Measurements from ENCODE around the gene CAMK2B.
A peak's percentile ranks its signal among the peaks of the same experiment; 100 is the strongest.

Gene CAMK2B

GRCh38 chr7:44274623-44274975 lies 50.8 kb downstream of the CAMK2B start:
- DNase-seq (ENCODE audit: low spot score): no peak

DNA sequence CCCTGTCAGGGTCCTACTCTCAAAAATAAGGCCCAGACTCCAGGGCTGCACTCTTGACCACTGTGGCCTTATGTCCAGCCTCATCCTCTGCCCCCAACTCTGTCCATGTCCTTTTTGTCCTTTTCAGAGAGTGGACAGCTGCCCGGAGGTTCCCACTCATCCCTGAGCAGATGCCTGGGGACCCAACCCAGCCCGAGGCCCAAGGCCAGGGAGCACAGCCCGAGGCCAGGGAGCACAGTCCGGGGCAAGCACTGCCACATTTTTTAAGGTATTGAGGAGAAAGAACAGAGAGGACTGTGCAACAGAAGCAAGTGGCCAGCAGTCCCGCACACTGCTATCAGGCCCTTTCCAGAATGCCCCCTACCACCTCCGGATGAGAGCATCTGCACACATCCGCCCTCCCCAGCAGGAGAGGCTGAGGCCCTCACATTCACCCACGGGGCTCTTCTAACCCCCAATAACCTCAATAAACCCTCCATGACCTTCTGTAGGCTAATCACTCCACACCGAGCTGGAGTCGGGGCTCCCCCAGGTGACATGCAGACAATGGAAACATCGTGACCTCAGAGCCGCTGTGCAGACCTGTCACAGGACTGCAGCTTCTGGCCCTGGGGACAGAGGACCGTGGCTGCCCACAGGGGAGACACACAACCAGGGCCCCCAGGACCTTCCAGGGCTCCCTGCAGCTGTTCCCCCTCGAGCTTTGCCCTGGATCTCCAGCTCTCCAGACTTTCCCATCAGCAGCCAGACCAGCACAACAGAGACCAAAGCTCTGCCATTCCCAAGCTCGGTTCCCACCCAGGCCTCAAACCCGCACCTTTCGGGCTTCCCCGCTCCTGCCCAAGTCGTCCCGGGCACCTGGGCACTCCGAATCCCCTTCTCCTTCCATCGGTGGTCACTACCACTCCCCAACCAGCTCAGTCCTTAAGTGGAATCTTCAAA lies 51.4 kb downstream of the CAMK2B start:
- no peak for DNase-seq (ENCODE audit: low spot score)

- no peak for DNase-seq (ENCODE audit: low spot score)
These were observed 52.4 kb downstream of the CAMK2B start for GRCh38 chr7:44272981-44273380.

DNA sequence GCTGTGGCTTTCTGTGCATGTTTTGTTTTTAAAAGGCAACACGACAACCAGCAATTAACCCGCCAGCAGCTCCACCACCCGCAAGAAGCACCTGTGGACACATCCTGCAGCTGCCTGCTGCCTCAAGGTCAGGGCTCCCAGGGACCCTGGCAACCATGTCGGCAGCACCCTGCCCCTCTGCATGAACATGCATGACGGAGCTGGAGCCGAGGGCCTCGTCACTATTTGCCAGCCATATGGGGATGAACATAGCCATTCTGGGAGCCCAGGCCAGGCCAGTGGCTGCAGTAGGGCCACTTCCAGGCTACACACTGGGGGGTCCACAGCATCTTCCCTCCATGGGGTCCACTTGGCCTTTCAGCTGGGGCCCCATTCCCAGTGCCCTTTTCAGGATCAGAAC lies 52.9 kb downstream of the CAMK2B start:
- DNase-seq (ENCODE audit: low spot score): no peak

DNA sequence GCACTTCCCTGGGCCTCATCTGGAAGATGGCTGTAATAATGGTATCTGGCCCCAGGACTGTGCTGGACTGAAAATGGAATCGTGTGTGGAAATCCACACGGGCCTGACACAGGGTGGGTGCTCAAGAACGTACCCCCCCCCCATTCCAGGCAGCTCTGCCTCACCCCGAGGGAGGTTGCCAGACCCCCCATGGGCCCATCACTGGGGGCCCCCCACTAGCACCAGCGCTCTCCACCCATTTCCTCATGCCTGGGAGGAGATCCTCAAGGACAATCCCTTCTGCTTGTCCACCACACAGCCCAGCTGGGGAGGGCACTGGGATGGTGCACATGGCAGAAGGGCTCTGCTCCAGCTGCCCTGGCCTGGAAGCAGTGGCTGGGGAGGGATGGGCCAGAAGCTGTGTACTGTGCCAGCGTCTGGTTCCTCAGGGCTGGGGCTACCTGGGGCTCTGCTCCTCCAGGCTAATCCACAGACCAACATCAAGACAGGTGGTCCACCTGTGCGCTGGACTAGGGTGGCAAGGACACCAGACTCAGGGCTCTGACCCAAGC lies 55.4 kb downstream of the CAMK2B start:
- no peak for DNase-seq (ENCODE audit: low spot score)

GRCh38 chr7:44269417-44269816 lies 56.0 kb downstream of the CAMK2B start:
- no peak for DNase-seq (ENCODE audit: low spot score)

- DNase-seq (ENCODE audit: low spot score): no peak
These were observed 56.7 kb downstream of the CAMK2B start for GRCh38 chr7:44268671-44269070.

DNA sequence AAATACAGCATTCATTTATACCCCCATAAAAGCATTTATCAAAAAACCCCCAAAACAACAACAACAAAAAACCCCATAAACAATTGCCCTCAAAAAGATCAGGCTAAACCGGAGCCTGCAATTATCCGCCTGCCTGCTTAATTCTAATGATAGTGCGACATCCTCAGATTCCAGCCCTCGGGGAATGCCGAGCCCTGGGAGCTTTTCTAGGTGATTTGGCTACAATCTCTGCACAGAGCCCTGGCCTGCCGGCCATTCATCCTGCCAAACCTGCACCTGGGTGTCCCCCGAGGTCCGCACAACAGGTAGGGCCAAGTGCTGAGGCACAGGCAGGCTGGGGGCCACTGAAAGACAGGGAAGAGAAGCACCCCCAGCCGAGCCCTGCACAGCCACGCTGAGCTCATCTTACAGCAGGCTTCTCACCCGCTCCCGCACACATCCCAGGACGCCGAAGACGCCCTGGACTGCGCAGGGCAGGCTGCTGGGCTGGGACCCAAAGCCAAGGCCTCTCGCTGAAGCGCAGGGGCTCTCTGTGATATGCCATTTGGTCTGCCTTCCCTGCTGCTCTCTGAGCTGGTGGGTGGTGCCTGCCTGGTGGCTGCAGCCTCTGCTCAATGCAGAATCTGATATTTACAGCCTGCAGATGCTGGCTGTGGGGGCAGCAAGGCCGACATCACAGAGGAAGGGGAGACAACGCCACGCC lies 57.5 kb downstream of the CAMK2B start:
- DNase-seq (ENCODE audit: low spot score): no peak

DNA sequence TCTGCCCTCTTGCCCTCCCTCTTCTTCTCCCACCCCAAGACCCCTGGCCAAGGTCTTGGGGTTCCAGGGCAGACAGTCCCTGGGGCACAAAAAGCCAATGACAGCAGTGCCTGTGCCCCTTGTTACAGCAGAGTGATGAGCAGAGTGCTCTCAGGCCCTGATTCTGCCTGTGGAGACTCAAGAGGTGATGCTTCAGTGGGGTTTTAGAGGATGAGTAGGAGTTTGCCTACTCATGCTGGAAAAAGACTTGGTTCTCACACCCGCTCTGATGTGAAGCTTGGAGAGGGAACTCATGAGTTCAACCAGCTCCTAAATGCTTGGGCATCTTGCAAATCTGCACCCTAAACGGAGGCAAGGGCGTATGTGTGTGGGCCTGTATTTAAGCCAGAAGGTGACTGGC lies 58.2 kb downstream of the CAMK2B start:
- DNase-seq (ENCODE audit: low spot score): no peak

DNA sequence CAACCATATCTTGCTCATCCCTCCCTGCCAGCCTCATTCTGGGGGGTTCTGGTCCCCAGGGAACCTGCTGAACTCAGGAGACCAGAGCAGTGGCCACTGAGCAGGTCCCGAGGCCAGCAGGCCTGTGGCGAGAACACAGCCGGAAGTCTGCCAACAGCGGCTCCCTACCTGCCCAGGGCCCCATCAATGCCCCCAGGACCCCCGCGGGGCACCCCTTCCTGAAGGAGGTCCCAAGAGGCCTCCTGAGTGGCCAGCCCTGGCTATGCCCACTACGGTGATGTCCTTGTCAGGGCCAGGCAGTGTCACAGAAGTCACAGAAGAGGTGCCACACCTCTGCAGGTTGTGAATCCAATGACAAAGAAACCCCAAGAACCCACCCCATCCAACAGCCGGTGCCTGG lies 58.9 kb downstream of the CAMK2B start:
- DNase-seq (ENCODE audit: low spot score): no peak

GRCh38 chr7:44265728-44266127 lies 59.7 kb downstream of the CAMK2B start:
- DNase-seq (ENCODE audit: low spot score): no peak

- DNase-seq (ENCODE audit: low spot score): no peak
These were observed 61.0 kb downstream of the CAMK2B start for GRCh38 chr7:44264221-44264931.

- DNase-seq (ENCODE audit: low spot score): no peak
These were observed 61.9 kb downstream of the CAMK2B start for GRCh38 chr7:44263326-44264082.

GRCh38 chr7:44262031-44262430 lies 63.4 kb downstream of the CAMK2B start:
- DNase-seq (ENCODE audit: low spot score): no peak

- no peak for DNase-seq (ENCODE audit: low spot score)
These were observed 64.2 kb downstream of the CAMK2B start for GRCh38 chr7:44261240-44261639.

DNA sequence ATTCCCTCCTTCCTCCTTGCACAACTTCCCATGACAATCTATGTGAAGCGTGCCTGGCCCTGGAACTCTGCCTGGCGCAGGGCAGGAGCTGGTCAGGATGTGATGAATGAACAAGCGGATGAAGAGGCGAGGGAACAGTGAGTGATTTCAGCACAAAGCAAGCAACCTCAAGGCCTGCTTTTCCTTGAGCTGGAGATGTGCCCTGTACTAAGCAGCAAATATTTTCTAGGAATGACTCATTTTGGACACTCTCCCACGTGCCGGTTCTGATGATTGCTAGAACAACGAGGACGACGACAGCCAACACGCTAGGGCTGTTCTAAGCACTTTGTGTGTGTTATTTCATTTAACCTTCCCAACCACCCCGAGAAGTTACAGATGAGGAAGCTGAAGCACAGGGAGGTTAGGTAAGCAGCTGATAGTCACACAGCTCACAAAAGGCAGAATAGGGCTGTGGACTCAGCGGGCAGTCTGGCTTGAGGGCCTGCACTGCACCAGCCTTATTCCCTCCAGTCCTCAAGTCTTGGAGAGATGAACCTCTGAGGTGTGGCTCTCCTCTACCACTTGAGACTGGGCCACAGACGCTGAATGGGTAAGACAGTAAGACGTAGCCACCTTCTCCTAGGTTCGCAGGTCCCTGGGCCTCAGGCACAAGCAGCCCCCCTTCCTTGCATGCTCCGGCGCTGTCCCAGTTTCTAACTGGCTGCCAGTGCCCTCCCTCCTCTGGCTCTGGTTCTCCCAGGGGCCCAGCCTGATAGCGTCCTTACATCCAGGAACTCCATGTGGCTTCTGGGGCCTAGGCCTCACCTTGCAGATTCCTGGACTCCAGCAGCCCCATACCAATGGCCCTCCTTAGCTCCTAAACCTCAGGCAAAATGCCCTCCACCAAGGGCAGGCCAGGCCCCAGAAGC lies 65.6 kb downstream of the CAMK2B start:
- no peak for DNase-seq (ENCODE audit: low spot score)

DNA sequence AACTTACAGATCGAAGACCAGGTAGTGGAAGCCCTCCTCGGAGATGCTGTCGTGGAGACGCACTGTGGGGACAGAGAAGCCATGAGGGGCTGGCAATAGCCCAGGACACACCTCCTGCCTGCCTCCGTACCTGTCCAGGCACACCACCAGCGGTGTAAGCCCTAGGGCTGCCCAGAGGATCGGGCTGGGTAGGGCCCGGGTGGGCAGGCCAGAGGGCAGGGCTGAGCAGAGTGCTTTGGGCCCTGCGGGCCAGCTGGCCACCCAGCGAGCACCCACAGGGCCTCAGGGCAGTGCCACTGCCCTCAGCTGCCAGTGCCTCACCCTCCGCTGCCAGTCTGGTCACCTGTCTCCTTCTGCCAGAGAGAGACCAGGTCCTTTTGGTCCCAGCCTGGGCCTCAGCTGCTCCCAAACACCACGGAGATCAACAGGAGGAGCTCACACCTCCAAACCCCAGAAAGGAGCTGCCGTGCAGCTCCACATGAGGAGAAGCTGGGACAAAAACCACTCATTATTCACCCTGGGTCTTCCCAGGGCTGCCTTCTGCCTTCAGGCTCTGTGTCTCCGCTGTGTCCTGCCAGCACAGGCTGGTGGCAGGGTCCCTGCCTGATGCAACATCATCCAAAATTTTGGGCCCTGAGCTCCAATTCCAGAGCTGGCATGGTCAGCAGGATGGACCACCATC lies 66.4 kb downstream of the CAMK2B start:
- no peak for DNase-seq (ENCODE audit: low spot score)

GRCh38 chr7:44258423-44258760 lies 67.0 kb downstream of the CAMK2B start:
- no peak for DNase-seq (ENCODE audit: low spot score)

DNA sequence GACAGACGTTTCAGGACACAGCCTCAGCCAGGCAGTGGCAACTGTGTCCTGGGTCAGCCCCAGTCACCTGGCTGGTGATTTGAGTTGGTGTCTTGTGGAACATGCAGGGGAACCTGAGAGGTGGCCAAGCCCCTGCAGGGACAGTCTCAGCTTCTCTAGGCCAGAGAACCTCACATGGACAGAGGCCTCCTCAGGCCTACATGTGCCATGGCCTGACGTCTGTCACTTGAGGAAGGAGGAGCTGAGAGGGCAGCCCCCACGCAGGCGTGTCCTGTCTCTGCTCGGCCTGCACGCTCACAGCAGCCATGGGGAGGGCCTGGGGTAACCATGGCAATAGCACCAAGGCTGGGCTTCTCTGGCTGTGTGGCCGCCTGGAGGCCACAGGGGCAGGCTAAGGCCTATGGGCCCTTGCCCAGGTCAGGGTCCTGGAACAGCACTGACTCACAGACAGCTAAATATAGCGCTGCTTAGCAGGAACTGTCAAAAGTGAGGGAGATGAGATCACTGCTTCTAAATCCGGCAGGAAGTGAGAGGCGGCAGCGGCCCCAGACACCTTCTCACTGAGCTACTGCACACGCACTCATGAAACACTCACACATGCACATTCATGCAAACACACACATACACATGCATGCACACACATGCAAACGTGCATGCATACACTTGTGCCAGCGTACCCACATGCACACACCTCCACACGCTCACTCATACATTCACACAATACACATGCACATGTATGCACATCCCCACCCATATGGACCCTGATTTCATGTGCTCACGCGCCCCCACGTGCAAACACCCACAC lies 67.6 kb downstream of the CAMK2B start:
- DNase-seq (ENCODE audit: low spot score): peak; percentile 69

All from CD4-positive, alpha-beta T cell treated with Interleukin-15 for 4 hours (primary cell).